MM.1S (cell line): ENCODE results near the gene ERMN.

Experiments used
- DNase-seq: peaks from one replicate; pipeline ENCODE4 v3.0.0-alpha.2; 2015
- H2AFZ ChIP-seq: fragments of 300-600 bp; sonication (generic); 2 replicates; pipeline ENCODE4 v1.6.0; 2016; ENCODE audit warnings: antibody characterized with exemption, low read length
- H3F3A ChIP-seq: fragments of 300-600 bp; sonication (generic); 2 replicates; pipeline ENCODE4 v1.6.1; 2016; ENCODE audit warnings: mild to moderate bottlenecking, antibody characterized with exemption, low read length, moderate library complexity, mixed read lengths; ENCODE audit not compliant: insufficient read depth
- H3K27ac ChIP-seq: fragments of 300-600 bp; sonication (generic); 2 replicates; pipeline ENCODE4 v1.5.1; 2016; ENCODE audit warnings: mild to moderate bottlenecking, low read length
- H3K27me3 ChIP-seq: fragments of 300-600 bp; sonication (generic); replicated peaks from 2 replicates; pipeline ENCODE4 v1.6.0; 2016; ENCODE audit warnings: low read length; ENCODE audit not compliant: insufficient read depth
- H3K36me3 ChIP-seq: fragments of 300-600 bp; sonication (generic); replicated peaks from 2 replicates; pipeline ENCODE4 v1.6.1; 2016; ENCODE audit warnings: mild to moderate bottlenecking, low read length, mixed read lengths; ENCODE audit not compliant: insufficient read depth
- H3K4me1 ChIP-seq: fragments of 300-600 bp; sonication (generic); 2 replicates; pipeline ENCODE4 v1.6.1; 2016; ENCODE audit warnings: low read length, mixed read lengths
- H3K4me2 ChIP-seq: fragments of 300-600 bp; sonication (generic); 2 replicates; pipeline ENCODE4 v1.6.0; 2016; ENCODE audit warnings: low read depth, low read length
- H3K4me3 ChIP-seq: fragments of 300-600 bp; sonication (generic); 2 replicates; pipeline ENCODE4 v1.5.1; 2016; ENCODE audit warnings: low read length, mixed read lengths
- H3K79me2 ChIP-seq: fragments of 300-600 bp; sonication (generic); 2 replicates; pipeline ENCODE4 v1.6.1; 2016; ENCODE audit warnings: mixed run types, low read length, mixed read lengths
- H3K9ac ChIP-seq: fragments of 300-600 bp; sonication (generic); 2 replicates; pipeline ENCODE4 v1.6.1; 2016; ENCODE audit warnings: low read length, mixed read lengths
- H3K9me2 ChIP-seq: fragments of 300-600 bp; sonication (generic); replicated peaks from 2 replicates; pipeline ENCODE4 v1.6.1; 2016; ENCODE audit warnings: mild to moderate bottlenecking, low read length, mixed read lengths; ENCODE audit not compliant: insufficient read depth
- H3K9me3 ChIP-seq: fragments of 300-600 bp; sonication (generic); replicated peaks from 2 replicates; pipeline ENCODE4 v1.6.1; 2016; ENCODE audit warnings: mild to moderate bottlenecking, low read length, mixed read lengths; ENCODE audit not compliant: insufficient read depth
- H4K20me1 ChIP-seq: fragments of 300-600 bp; sonication (generic); 2 replicates; pipeline ENCODE4 v1.6.1; 2016; ENCODE audit warnings: mild to moderate bottlenecking, low read length, moderate library complexity, mixed read lengths; ENCODE audit not compliant: insufficient read depth
- EZH2 ChIP-seq: fragments of 300-600 bp; sonication (generic); optimal IDR thresholded peaks from 2 replicates; pipeline ENCODE3; 2017; ENCODE audit warnings: low read depth, mild to moderate bottlenecking, antibody characterized with exemption, low read length, mixed read lengths
- EZH2phosphoT487 ChIP-seq: fragments of 300-600 bp; sonication (generic); IDR thresholded peaks from 2 replicates; pipeline ENCODE4 v1.6.1; 2018; ENCODE audit warnings: antibody characterized with exemption, low read length
- TF ChIP-seq, protein P1 (sequence below): fragments of 300-600 bp; sonication (generic); IDR thresholded peaks from 2 replicates; pipeline ENCODE4 v1.5.1; 2016; ENCODE audit warnings: antibody characterized with exemption, low read length, mixed read lengths

The ERMN gene

DNA sequence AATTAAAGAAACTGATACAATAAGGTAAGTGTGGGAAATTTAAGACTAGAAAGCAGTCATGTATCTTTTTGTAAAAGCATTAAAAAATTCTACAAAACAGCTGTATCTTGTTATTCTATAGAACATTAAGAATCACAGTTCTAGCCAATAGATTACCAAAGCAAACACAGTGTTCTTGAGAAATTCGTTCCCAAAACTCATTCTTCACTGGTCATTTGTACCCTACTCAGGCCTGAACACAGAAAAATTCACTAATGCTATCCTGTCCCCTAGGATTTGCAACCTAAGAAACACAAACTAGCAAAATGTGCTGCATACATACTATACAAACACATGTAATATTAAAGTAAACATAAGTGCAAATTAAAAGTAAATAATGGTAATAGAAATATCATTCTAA lies 29.1 kb downstream of the ERMN start:
- no peak overlapping the region for H3K27ac ChIP-seq
- H3F3A ChIP-seq = no peaks in the 10 kb centered on the region
- no peak for DNase-seq
- no peak for TF ChIP-seq EZH2phosphoT487
- no peak overlapping the region for H2AFZ ChIP-seq
- H4K20me1 ChIP-seq = no peaks in the 10 kb centered on the region
- H3K4me3 ChIP-seq = no peak overlapping the region
- no peak overlapping the region for H3K4me2 ChIP-seq
- no peaks in the 10 kb centered on the region for H3K9me2 ChIP-seq
- H3K4me1 ChIP-seq = no peaks in the 10 kb centered on the region
- no peaks in the 10 kb centered on the region for H3K27me3 ChIP-seq
- H3K79me2 ChIP-seq = no peaks in the 10 kb centered on the region
- H3K9ac ChIP-seq = no peak overlapping the region
- H3K9me3 ChIP-seq = no peaks in the 10 kb centered on the region
- no peaks in the 10 kb centered on the region for H3K36me3 ChIP-seq

DNA sequence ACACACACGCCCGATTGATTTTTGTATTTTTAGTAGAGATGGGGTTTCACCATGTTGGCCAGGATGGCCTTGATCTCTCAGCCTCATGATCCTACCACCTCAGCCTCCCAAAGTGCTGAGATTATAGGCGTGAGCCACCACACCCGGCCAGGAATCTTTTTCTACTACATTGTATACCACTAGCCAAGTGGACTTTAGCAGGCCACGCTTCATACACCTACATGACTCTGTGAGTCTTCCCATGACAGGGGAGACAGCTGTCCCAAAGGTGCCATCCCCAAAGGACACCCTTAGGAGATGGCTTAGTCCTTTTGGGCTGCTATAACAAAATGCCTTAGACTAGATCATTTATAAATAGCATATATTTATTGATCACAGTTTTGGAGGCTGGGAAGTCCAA lies 32.8 kb downstream of the ERMN start:
- Histone ChIP-seq H2AFZ (no peak overlapping the region), H3K9ac (no peak overlapping the region), H3K4me1 (no peaks in the 10 kb centered on the region), H3K9me3 (no peaks in the 10 kb centered on the region), H3F3A (no peaks in the 10 kb centered on the region), H4K20me1 (no peaks in the 10 kb centered on the region), H3K36me3 (no peaks in the 10 kb centered on the region), H3K4me2 (no peak overlapping the region), H3K27ac (no peak overlapping the region), H3K4me3 (no peak overlapping the region), H3K79me2 (no peaks in the 10 kb centered on the region), H3K27me3 (no peaks in the 10 kb centered on the region), H3K9me2 (no peaks in the 10 kb centered on the region)
- TF ChIP-seq EZH2 (no peak), EZH2phosphoT487 (no peak)
- TF ChIP-seq, protein P1, sequence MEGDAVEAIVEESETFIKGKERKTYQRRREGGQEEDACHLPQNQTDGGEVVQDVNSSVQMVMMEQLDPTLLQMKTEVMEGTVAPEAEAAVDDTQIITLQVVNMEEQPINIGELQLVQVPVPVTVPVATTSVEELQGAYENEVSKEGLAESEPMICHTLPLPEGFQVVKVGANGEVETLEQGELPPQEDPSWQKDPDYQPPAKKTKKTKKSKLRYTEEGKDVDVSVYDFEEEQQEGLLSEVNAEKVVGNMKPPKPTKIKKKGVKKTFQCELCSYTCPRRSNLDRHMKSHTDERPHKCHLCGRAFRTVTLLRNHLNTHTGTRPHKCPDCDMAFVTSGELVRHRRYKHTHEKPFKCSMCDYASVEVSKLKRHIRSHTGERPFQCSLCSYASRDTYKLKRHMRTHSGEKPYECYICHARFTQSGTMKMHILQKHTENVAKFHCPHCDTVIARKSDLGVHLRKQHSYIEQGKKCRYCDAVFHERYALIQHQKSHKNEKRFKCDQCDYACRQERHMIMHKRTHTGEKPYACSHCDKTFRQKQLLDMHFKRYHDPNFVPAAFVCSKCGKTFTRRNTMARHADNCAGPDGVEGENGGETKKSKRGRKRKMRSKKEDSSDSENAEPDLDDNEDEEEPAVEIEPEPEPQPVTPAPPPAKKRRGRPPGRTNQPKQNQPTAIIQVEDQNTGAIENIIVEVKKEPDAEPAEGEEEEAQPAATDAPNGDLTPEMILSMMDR = no peak
- DNase-seq = no peak

DNA sequence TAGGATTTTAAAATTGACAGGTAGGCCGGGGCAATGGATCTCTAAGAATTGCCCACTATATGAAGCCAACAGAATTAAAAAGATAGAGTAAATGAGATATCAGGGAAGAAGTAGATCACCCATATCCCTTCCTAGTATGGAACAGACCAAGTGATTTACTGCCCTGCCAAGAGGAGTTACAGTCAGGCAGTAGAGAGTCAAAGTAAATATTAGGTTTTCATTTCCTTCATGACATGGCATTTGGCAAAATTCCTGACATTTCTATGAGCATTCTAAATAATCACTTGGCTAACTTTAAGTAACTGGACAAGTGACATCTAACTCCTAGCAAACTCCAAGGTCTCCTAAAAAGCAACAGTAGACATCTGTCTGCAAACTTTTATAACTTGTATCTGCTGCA lies 34.6 kb downstream of the ERMN start:
- Histone ChIP-seq H3K27me3 (no peaks in the 10 kb centered on the region), H3K79me2 (no peaks in the 10 kb centered on the region), H2AFZ (no peak overlapping the region), H3K9me2 (no peaks in the 10 kb centered on the region), H3F3A (no peaks in the 10 kb centered on the region), H3K27ac (no peak overlapping the region), H3K9me3 (no peaks in the 10 kb centered on the region), H3K36me3 (no peaks in the 10 kb centered on the region), H3K4me1 (no peaks in the 10 kb centered on the region), H4K20me1 (no peaks in the 10 kb centered on the region), H3K4me2 (no peak overlapping the region), H3K4me3 (no peak overlapping the region), H3K9ac (no peak overlapping the region)
- DNase-seq = no peak
- TF ChIP-seq EZH2 = no peak
- no peak for TF ChIP-seq EZH2phosphoT487
- TF ChIP-seq, protein P1 = no peak

DNA sequence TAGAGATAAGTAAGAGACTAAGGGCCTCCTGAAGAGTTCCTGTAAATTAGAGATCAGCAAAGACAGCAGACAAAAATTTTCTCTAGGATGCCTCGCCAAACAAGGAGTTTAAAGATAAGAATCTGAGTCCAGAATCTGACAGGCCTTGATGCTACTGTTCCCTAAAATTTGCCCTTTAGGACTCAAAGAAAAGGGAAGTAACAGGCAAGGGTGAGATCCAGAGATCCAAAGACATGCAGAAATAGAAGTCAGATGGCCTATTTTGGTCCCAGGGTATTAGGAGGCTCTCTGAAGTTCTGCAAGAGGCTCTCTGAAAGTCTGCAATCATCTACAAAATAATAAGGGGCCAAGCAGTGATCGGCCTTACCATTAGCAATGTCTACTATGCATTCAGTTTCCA lies 35.1 kb downstream of the ERMN start:
- Histone ChIP-seq H3K79me2 (no peaks in the 10 kb centered on the region), H3K9me3 (no peaks in the 10 kb centered on the region), H3K9ac (no peak overlapping the region), H3F3A (no peaks in the 10 kb centered on the region), H3K4me2 (no peak overlapping the region), H4K20me1 (no peaks in the 10 kb centered on the region), H2AFZ (no peak overlapping the region), H3K27me3 (no peaks in the 10 kb centered on the region), H3K27ac (no peak overlapping the region), H3K36me3 (no peaks in the 10 kb centered on the region), H3K9me2 (no peaks in the 10 kb centered on the region), H3K4me1 (no peaks in the 10 kb centered on the region), H3K4me3 (no peak overlapping the region)
- TF ChIP-seq EZH2phosphoT487 (no peak), EZH2 (no peak)
- TF ChIP-seq, protein P1 = no peak
- DNase-seq = no peak
